Epithelial cell of proximal tubule (primary cell): ENCODE measurements around the gene PSMB11. TPM values are rescaled to one million over a fixed set of nuclear protein-coding genes. Genes with fewer than 3 reads are reported as not detected.
"Not testable (repeated sequence)": the region's sequence is repeated elsewhere in the genome, so short reads cannot be mapped to it uniquely, and the experiment has no call there.

Experiments
- DNase-seq: peaks from one replicate; pipeline ENCODE4 v3.0.0-alpha.2; 2011; ENCODE audit warnings: low read depth
- H3K4me3 ChIP-seq: 2 replicates; pipeline ENCODE4 v1.5.1; 2011; ENCODE audit warnings: low read depth, mild to moderate bottlenecking, low read length
- CTCF ChIP-seq: conservative IDR thresholded peaks from 2 replicates; pipeline ENCODE4 v1.5.1; 2012; ENCODE audit warnings: low read depth, mild to moderate bottlenecking, low read length
- total RNA-seq: library from RNA; depleted of rRNA; stranded (reverse); fragments of >200 nt; gene quantifications from 2 replicates; pipeline ENCODE4 v1.2.3, GENCODE V29; 2015

The PSMB11 gene
- total RNA-seq, 1 donor from 2014 or later: not detected

DNA sequence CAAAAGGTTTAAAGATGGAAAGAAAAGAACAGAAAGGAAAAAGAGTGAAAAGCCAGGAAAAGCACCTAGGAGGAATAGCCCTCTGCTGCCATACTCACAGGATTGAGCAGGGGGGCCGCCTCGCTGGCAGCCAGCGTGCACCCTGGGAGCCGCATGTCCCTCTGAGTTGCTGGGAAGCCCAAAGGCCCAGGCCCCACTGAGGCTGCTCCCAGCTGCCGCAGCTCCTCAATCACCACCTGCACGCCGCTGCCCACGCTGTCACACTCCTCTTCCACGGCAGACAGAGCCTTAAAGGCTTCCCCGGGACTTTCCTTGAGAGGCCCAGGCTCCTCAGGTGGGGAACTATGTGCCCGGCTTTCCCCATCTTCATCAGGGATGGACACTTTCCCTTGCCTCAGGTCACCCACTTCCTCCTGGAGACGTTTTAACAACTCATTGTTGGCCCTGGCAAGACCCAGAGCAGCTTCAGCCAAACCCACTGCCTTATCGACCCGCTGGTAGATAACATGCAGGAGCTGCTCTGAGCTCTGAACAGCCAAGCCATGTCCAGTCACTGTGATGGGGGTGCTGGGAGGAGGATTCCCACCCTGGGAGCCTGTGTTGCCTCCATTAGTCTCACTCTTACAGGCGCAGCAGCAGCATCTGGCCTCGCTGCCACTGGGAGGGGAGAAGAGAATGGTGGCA lies 43.5 kb upstream of the PSMB11 start:
- DNase-seq: no peak
- TF ChIP-seq CTCF: no peak
- H3K4me3 ChIP-seq: no peak overlapping the region

- no peak for TF ChIP-seq CTCF
Measured at GRCh38 chr14:23000860-23001259, 41.2 kb upstream of the PSMB11 start.

GRCh38 chr14:23002592-23002991 lies 39.4 kb upstream of the PSMB11 start:
- no peak overlapping the region for H3K4me3 ChIP-seq
- no peak for DNase-seq
- no peak for TF ChIP-seq CTCF

More at GRCh38 chr14:23000860-23001259, 41.2 kb upstream of the PSMB11 start:
- no peak for DNase-seq
- no peak overlapping the region for H3K4me3 ChIP-seq

- H3K4me3 ChIP-seq, DNase-seq: not testable (repeated sequence)
Measured at GRCh38 chr14:23004274-23004673, 37.7 kb upstream of the PSMB11 start.

GRCh38 chr14:23005451-23006187 lies 36.4 kb upstream of the PSMB11 start:
- peak overlapping the region; percentile 84 for H3K4me3 ChIP-seq
- no peak for TF ChIP-seq CTCF
- no peak for DNase-seq

- DNase-seq: no peak
- no peak for TF ChIP-seq CTCF
- H3K4me3 ChIP-seq: peak overlapping the region; percentile 84
Measured at GRCh38 chr14:23006188-23006534, 35.9 kb upstream of the PSMB11 start.

DNA sequence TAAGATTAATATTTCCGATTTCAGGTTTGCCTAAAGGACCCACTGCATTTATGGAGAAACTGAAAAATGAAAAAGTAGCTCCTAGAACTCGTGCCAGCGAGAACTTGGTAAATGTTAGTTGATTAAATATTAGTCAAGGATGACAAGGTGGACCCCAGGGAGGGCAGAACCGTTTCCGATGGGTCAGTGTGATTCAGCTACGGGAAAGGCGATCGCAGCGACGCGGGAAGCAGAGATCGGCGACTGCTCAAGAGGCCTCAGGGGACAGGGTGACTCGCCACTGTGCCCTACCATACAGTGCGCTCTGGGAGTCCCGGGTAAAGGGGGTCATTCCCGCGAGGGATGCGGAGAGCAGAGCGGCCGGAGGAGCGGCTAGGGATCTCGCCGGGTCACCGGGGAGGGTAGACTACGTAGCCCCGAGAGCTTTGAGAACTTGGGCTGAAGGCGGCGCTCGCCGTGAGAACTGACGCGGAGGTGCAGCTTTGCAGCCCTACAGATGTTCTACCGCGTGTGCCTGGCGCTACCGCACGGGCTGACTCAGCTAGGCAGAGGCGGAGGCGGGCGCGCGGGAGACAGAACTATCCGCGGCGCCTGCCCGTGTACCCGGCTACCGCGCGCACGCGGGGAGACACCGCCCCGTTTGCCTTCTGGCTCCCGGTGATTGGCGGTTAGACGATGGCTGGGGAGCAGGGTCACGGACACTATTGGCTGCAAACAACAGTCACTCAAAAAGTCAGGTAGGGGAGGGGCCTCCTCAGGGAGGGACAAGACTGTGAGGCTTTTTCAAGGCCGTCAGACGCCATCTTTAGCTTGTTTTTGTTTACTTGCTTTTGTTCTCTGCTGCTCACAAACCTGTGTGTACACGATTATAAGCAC lies 35.2 kb upstream of the PSMB11 start:
- H3K4me3 ChIP-seq: peak overlapping the region; percentile 84
- TF ChIP-seq CTCF: peak; percentile 18
- peak; percentile 75 for DNase-seq
